ENCODE data around the gene TMBIM4. TPM values are rescaled to one million over a fixed set of nuclear protein-coding genes. Genes with fewer than 3 reads are reported as not detected.
"Not testable (repeated sequence)": the region's sequence is repeated elsewhere in the genome, so short reads cannot be mapped to it uniquely, and the experiment has no call there.

TMBIM4 gene
- polyA plus RNA-seq, 6 donors from 2014 or later, result 368 to 703 (median 513) TPM

- DNase-seq, result no peak
- Mint-ChIP-seq H3K9me3 (no peaks in the 10 kb centered on the region), H3K27ac (peak overlapping the region in 3 of 6 donors; percentile 11 to 79 (median 14)), H3K4me1 (peaks cover 36 to 63% (median 37%) of the 10 kb centered on the region in 3 donors), H3K27me3 (peaks cover 0 to 7% (median 0%) of the 10 kb centered on the region in 3 donors), H3K4me3 (peak overlapping the region in 2 of 8 donors; percentile 32 to 47), H3K36me3 (no peaks in the 10 kb centered on the region)
- ATAC-seq (ENCODE audit: low read depth in 2 of 2), result no peak
Observed at GRCh38 chr12:66194122-66194521, 24.3 kb upstream of the TMBIM4 start.

- Mint-ChIP-seq H3K4me3 (peak overlapping the region in 3 of 8 donors; percentile 53 to 81 (median 64)), H3K27me3 (peaks cover 0 to 23% (median 0%) of the 10 kb centered on the region in 3 donors), H3K9me3 (peaks cover 0 to 4% (median 0%) of the 10 kb centered on the region in 7 donors), H3K4me1 (peaks cover 44 to 67% (median 51%) of the 10 kb centered on the region in 3 donors), H3K36me3 (no peaks in the 10 kb centered on the region), H3K27ac (peak overlapping the region in 4 of 6 donors; percentile 35 to 89 (median 49))
- DNase-seq, result no peak
- ATAC-seq (ENCODE audit: low read depth in 2 of 2), result no peak
Observed at GRCh38 chr12:66191547-66192126, 21.8 kb upstream of the TMBIM4 start.

GRCh38 chr12:66190519-66191370 is 20.9 kb upstream of the TMBIM4 start:
- H3K9me3 Mint-ChIP-seq, result peaks cover 0 to 9% (median 0%) of the 10 kb centered on the region in 7 donors
- DNase-seq (no peak), ATAC-seq (ENCODE audit: low read depth in 2 of 2) (peak; percentile 21 to 46)
- H3K27me3 Mint-ChIP-seq, result peaks cover 0 to 23% (median 0%) of the 10 kb centered on the region in 3 donors
- H3K36me3 Mint-ChIP-seq, result no peaks in the 10 kb centered on the region
- peaks cover 45 to 62% (median 51%) of the 10 kb centered on the region in 3 donors for H3K4me1 Mint-ChIP-seq
- H3K27ac Mint-ChIP-seq, result peak overlapping the region in 4 of 6 donors; percentile 1 to 57 (median 34)
- H3K4me3 Mint-ChIP-seq, result peak overlapping the region; percentile 33 to 91 (median 87)

GRCh38 chr12:66189889-66190288 is 20.1 kb upstream of the TMBIM4 start:
- Mint-ChIP-seq H3K4me3 (peak overlapping the region; percentile 75 to 91 (median 88)), H3K4me1 (peaks cover 38 to 54% (median 43%) of the 10 kb centered on the region in 3 donors), H3K9me3 (peaks cover 0 to 10% (median under 1%) of the 10 kb centered on the region in 7 donors), H3K27me3 (peaks cover 0 to 23% (median 0%) of the 10 kb centered on the region in 3 donors), H3K36me3 (peaks cover 0 to 1% of the 10 kb centered on the region in 2 donors), H3K27ac (peak overlapping the region in 4 of 6 donors; percentile 41 to 57 (median 46))
- ATAC-seq (ENCODE audit: low read depth in 2 of 2), result no peak
- DNase-seq, result no peak

- H3K36me3 Mint-ChIP-seq, result peaks cover 3 to 6% of the 10 kb centered on the region in 2 donors
- H3K27ac Mint-ChIP-seq, result peak overlapping the region in 2 of 6 donors; percentile 41 to 77
- no peak for DNase-seq
- H3K4me1 Mint-ChIP-seq, result peaks cover 36 to 52% (median 41%) of the 10 kb centered on the region in 3 donors
- peak overlapping the region; percentile 75 to 91 (median 88) for H3K4me3 Mint-ChIP-seq
- H3K9me3 Mint-ChIP-seq, result peaks cover 0 to 14% (median 5%) of the 10 kb centered on the region in 7 donors
- peaks cover 3 to 27% (median 3%) of the 10 kb centered on the region in 3 donors for H3K27me3 Mint-ChIP-seq
- peak in 1 of 2 donors; percentile 6 for ATAC-seq (ENCODE audit: low read depth in 2 of 2)
Observed at GRCh38 chr12:66189486-66189843, 19.7 kb upstream of the TMBIM4 start.

GRCh38 chr12:66188584-66189485 is 19.0 kb upstream of the TMBIM4 start, which contains the start of gene IRAK3:
Gene IRAK3, plus strand, starts transcription at chr12:66189214. Its CDS starts 86 bp downstream, at chr12:66189300.
- Mint-ChIP-seq H3K9me3 (peaks cover 0 to 15% (median 6%) of the 10 kb centered on the region in 7 donors), H3K27ac (peak within 1 kb of the TSS; percentile 40 to 89 (median 80)), H3K27me3 (peaks cover 6 to 31% (median 7%) of the 10 kb centered on the region in 3 donors), H3K4me1 (peaks cover 31 to 46% (median 35%) of the 10 kb centered on the region in 3 donors), H3K36me3 (peaks cover 5 to 10% of the 10 kb centered on the region in 2 donors), H3K4me3 (peak within 1 kb of the TSS; percentile 75 to 94 (median 88))
- peak; percentile 66 for DNase-seq
- ATAC-seq (ENCODE audit: low read depth in 2 of 2), result peak; percentile 66 to 71

- H3K9me3 Mint-ChIP-seq, result peaks cover 0 to 15% (median 6%) of the 10 kb centered on the region in 7 donors
- peaks cover 7 to 40% (median 16%) of the 10 kb centered on the region in 3 donors for H3K27me3 Mint-ChIP-seq
- no peak for DNase-seq
- H3K36me3 Mint-ChIP-seq, result peaks cover 5 to 10% of the 10 kb centered on the region in 2 donors
- no peak for ATAC-seq (ENCODE audit: low read depth in 2 of 2)
- H3K4me3 Mint-ChIP-seq, result peak overlapping the region in 7 of 8 donors; percentile 72 to 94 (median 88)
- peaks cover 31 to 41% (median 35%) of the 10 kb centered on the region in 3 donors for H3K4me1 Mint-ChIP-seq
- H3K27ac Mint-ChIP-seq, result peak overlapping the region in 5 of 6 donors; percentile 44 to 89 (median 77)
Observed at GRCh38 chr12:66187821-66188220, 18.0 kb upstream of the TMBIM4 start.

- DNase-seq, result no peak
- H3K27me3 Mint-ChIP-seq, result peaks cover 12 to 47% (median 16%) of the 10 kb centered on the region in 3 donors
- H3K27ac Mint-ChIP-seq, result peak overlapping the region in 5 of 6 donors; percentile 62 to 94 (median 89)
- H3K36me3 Mint-ChIP-seq, result peaks cover 5 to 10% of the 10 kb centered on the region in 2 donors
- H3K4me3 Mint-ChIP-seq, result peak overlapping the region in 7 of 8 donors; percentile 69 to 88 (median 81)
- peak in 1 of 2 donors; percentile 14 for ATAC-seq (ENCODE audit: low read depth in 2 of 2)
- peaks cover 0 to 15% (median 6%) of the 10 kb centered on the region in 7 donors for H3K9me3 Mint-ChIP-seq
- peaks cover 31 to 41% (median 35%) of the 10 kb centered on the region in 3 donors for H3K4me1 Mint-ChIP-seq
Observed at GRCh38 chr12:66187036-66187435, 17.2 kb upstream of the TMBIM4 start.

- peaks cover 12 to 39% (median 16%) of the 10 kb centered on the region in 3 donors for H3K27me3 Mint-ChIP-seq
- H3K4me3 Mint-ChIP-seq, result peak overlapping the region in 1 of 8 donors; percentile 48
- H3K27ac Mint-ChIP-seq; ATAC-seq (ENCODE audit: low read depth in 2 of 2); DNase-seq; H3K36me3 Mint-ChIP-seq: not testable (repeated sequence)
- peaks cover 17 to 21% (median 20%) of the 10 kb centered on the region in 3 donors for H3K4me1 Mint-ChIP-seq
- peaks cover 0 to 15% (median 6%) of the 10 kb centered on the region in 7 donors for H3K9me3 Mint-ChIP-seq
Observed at GRCh38 chr12:66184822-66185221, 15.0 kb upstream of the TMBIM4 start.

- Mint-ChIP-seq H3K4me1 (peaks cover 10 to 14% (median 13%) of the 10 kb centered on the region in 3 donors), H3K27ac (no peak overlapping the region), H3K4me3 (no peak overlapping the region), H3K27me3 (peaks cover 23 to 41% (median 31%) of the 10 kb centered on the region in 3 donors), H3K36me3 (peaks cover 5 to 10% of the 10 kb centered on the region in 2 donors), H3K9me3 (peaks cover 0 to 14% (median 6%) of the 10 kb centered on the region in 7 donors)
- DNase-seq (no peak), ATAC-seq (ENCODE audit: low read depth in 2 of 2) (no peak)
Observed at GRCh38 chr12:66182956-66183355, 13.2 kb upstream of the TMBIM4 start.

- no peaks in the 10 kb centered on the region for H3K36me3 Mint-ChIP-seq
- ATAC-seq (ENCODE audit: low read depth in 2 of 2) (no peak), DNase-seq (no peak)
Observed at GRCh38 chr12:66176105-66176900, 6.5 kb upstream of the TMBIM4 start.

More at GRCh38 chr12:66176105-66176900, 6.5 kb upstream of the TMBIM4 start:
- Mint-ChIP-seq H3K27ac (no peak overlapping the region), H3K27me3 (peaks cover 17 to 30% (median 20%) of the 10 kb centered on the region in 3 donors), H3K4me3 (no peak overlapping the region), H3K4me1 (no peaks in the 10 kb centered on the region), H3K9me3 (no peaks in the 10 kb centered on the region)
